HG03066 (cell line): ENCODE results near the gene RND2.

Experiments
- ATAC-seq: cut with Tn5 transposase; IDR thresholded peaks from one replicate; pipeline ENCODE4 v1.9.1; 2021; ENCODE audit warnings: low read depth; ENCODE audit not compliant: unreplicated experiment

The RND2 gene

GRCh38 chr17:43003542-43004172, 21.4 kb upstream of the RND2 start:
- no peak for ATAC-seq

DNA sequence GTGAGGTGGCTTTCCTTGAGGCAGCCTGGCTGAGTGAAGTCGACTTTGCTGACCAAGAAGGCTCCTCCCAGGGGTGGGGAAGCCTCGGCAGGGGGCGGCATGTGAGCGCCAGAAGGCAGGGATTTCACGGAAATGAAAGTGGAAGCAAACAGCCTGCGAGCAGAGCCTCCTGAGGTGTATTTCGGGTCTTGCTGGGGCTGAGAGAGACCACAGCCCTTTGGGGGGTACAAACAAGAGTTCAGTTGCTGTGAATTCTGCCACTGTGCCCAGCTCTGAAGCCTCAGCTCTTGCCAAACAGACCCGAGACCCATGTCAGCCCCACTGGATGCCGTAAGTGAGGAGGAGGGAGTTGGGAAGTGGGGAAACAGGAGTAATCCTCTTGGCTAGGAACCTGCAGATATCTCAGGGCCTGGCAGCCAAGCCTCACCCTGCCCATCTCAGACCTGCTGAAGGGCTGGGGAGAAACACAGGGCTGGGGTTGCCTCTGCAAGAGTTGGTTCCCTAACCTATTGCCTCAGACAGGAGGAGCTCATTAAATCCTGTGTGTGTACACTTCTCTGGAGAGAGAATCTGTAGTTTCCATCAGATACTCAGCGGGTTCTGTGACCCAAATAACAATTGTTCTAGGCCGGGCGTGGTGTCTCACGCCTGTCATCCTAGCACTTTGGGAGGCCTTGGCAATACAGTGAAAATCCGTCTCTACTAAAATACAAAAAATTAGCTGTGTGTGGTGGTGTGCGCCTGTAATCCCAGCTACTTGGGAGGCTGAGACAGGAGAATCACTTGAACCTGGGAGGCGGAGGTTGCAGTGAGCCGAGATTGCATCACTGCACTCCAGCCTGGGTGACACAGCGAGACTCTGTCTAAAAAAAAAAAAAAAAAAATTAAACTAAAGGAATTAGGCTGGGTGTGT, 18.1 kb upstream of the RND2 start, which contains the start of gene IFI35:
TSS of gene IFI35 (plus strand) at position 146 of the 913 bp plus-strand sequence. CDS start at position 310, 164 bp downstream.
- ATAC-seq: peak; percentile 63

- no peak for ATAC-seq
Measured at GRCh38 chr17:43010667-43011308, 14.2 kb upstream of the RND2 start.

DNA sequence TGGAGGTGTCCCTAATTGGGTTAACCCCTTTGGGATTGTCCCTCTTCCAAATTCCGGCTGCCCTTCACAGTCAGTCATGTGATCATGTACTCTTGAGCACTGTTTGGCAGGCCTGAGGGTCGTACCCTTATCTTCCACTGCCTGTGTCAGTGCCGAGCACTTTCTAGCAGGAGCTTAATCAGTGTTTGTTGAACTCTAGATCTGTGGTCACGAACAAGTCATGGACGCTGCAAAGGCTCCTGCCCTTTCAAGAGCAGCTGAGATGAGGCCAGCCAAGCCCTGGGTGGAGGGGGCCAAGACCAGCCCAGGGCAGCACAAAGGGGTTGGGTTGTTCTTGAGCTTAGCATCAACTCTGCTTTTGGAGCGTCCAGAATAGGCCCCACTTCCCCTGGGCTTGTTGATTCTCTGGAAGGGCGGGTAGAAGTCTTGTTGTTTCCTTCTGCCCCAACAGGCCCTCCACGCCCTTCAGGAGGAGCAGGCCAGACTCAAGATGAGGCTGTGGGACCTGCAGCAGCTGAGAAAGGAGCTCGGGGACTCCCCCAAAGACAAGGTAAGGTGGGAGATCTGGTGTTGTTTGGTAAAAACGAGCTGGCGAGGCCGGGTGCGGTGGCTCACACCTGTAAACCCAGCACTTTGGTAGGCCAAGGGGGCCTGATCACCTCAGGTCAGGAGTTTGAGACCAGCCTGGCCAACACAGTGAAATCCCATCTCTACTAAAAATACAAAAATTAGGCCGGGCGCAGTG, 13.1 kb upstream of the RND2 start:
- no peak for ATAC-seq

DNA sequence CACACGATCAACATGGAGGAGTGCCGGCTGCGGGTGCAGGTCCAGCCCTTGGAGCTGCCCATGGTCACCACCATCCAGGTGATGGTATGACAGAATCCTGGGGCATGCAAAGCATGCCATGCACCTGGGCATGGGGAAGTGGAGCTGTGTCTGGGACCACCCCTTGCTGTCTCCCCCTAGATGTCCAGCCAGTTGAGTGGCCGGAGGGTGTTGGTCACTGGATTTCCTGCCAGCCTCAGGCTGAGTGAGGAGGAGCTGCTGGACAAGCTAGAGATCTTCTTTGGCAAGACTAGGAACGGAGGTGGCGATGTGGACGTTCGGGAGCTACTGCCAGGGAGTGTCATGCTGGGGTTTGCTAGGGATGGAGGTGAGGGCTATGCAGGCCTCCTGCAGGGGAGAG, 11.7 kb upstream of the RND2 start:
- no peak for ATAC-seq

DNA sequence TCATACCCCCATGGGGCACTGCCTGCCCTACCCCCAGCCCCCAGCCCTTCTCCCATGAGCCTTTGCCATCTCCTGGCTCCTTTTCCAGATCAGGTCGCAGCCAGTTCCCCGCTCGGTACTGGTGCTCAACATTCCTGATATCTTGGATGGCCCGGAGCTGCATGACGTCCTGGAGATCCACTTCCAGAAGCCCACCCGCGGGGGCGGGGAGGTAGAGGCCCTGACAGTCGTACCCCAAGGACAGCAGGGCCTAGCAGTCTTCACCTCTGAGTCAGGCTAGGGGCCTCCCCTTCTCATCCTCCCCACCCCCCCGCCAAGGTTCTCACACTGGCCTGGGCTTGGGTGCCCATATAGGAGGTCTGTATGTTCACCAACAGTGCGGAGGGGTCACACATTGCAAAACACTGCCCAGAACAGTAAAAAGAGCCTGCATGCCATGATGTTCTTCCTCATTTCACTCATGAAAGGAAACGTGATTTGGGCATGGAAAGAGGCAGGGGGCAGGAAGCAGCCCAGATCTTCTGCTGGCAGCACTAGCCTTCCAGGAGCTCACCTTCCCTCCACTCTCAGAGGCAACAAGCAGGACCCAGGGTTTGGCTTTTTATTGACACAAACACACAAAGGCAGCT, 10.9 kb upstream of the RND2 start:
- ATAC-seq: no peak

- no peak for ATAC-seq
Measured at GRCh38 chr17:43014649-43015542, 10.1 kb upstream of the RND2 start.

DNA sequence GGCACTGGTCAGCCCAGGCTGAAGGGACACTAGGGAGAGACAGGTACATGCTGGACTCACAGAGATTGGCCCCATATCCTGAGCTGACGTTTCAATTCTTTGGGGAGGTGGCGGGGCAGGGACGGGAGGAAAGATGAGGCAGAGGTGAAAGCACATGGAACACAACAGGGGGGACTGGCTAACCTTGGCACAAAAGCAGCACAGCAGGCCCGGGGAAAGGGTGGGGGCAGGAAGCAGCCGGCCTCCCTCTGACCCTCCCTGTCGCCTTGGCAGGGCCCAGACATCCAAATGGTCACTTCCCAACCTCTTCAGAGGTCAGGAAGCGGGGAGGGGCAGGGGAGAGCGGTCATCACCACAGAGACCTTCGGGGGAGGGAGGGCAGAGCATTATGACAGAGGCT, 9.5 kb upstream of the RND2 start:
- no peak for ATAC-seq

DNA sequence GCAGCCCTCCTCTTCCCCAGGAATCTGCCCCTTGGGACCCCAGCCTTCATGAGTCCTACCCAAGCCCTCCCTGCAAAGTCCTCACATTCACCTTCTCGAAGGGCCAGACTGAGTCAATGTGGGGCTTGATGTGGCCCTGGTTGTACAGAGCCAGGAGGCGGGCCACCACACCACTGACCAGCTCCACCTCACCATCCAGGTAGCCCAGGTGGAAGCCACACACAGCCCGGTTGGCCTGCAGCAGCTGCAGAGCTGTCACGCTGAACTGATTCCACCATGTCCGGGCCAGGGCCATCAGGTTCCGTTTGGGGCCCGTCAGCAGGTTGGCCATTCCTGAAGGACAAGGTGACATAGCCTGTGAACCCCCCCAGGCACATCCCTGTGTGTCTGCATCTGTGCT, 8.8 kb upstream of the RND2 start:
- ATAC-seq: no peak

DNA sequence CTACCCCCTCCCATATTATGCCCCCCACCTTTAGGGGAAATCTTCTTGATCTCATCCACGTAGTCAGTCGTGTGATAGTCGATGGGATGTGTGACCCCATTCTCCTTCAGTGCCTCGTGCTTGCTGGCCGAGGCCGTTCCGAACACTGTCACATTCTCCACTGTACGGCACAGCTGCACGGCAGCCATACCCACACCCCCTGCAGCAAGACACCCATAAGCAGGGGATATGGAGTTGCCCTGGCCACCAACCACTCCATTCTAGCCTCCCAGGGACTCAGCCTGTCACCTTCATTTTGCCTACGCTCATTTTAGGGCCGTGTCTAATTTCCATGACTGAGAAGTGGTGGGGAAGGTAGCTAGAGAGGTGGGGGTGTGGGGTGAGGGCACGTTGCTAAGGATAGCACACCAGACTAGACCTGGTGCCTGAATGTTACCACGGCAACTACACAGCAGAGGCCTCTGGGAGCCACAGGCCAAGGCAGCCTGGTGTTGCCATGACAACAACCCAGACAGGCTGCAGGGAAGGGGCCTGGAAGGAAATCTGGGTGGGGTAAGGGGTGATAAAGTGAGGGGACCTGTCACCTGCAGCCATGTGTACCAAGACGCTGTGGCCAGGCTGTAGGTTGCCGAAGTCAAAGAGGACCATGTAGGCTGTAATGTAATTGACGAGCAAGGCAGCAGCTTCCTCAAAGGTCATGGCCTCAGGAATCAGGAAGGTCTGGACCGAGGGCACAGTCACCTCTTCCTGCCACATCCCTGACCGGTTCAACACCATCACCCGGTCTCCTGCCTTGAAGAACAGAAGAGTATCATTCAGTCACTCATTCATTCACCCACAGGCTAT, 6.8 kb upstream of the RND2 start:
- no peak for ATAC-seq

GRCh38 chr17:43018932-43019331, 6.1 kb upstream of the RND2 start:
- no peak for ATAC-seq

DNA sequence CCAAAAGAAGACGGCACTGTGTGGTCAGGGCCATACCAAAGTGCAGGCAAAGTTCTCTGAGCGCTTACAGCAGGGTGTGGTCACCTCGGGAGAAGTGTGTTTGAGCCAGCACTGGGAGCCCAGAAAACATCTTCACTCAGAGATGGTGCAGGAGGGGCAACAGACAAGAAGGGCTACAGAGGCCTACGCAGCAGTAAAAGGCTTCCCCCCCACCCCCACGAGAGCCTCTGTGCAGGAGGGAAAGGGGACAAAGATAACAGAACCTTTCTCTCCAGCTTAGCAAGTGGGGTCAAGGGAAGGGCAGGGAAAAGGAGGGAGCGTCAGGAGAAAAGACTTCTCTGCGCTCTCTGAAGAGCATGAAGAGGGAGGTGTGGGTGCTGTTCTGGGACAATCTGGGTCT, 5.6 kb upstream of the RND2 start:
- ATAC-seq: no peak

GRCh38 chr17:43020030-43020621, 4.9 kb upstream of the RND2 start:
- ATAC-seq: no peak

DNA sequence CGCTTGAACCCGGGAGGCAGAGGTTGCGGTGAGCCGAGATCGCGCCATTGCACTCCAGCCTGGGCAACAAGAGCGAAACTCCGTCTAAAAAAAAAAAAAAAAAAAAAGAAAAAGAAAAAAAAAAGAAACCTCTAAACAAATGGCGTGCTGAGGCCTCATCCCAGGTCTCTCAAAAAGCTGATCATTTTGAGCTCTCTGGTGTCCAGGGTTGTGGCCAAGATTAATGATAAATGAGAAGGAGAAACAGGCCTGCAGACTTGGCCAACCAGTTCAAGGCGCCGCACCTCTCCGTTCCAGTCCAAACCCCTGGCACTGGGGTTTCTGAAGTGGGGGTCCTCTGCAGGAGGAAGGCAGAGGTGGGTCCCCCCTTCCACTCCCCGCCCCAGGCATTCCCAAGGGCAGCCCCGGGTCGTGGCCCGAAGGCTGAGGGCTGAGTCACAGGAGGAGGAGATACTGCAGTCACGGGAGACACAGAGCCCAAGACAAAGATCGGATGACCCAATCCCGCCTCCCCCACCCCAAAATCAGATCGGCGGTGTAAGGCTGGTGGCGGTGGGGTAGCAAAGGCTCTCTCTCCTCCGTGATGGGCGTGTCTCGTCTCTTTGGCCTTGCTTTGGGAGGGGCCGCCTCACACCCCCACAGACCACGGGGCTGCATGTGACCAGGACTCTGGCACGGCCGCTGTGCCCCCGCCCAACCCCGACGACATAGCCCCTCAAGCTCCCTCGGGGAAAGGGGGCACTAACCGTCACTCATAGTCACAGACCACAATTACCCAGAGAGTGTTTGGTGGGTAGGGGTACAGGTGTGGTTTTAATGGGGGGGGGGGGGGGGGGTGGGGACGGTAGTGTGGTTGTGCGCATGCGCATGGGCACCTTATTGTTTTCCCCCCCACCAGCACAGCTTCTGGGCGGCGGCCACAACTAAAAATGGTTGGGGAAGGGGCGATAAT, 4.0 kb upstream of the RND2 start:
- no peak for ATAC-seq

GRCh38 chr17:43021741-43022512, 3.1 kb upstream of the RND2 start, which contains the start of gene VAT1:
VAT1 (minus strand) TSS chr17:43022385; CDS start chr17:43022322, 63 bp downstream.
- ATAC-seq: no peak

DNA sequence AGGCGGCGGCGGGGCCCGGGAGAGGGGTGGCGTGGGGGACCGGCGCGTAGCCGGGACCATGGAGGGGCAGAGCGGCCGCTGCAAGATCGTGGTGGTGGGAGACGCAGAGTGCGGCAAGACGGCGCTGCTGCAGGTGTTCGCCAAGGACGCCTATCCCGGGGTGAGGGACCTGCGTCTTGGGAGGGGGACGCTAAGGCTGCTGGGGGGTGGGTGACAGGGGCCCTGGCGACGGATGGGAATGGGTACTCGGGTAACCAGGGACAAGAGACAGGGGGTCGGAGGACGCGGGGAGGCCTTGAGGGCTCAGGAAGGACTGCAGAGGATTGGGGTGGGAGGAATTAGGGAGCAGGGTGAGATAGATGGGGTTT, 243 bp downstream of the RND2 start:
- no peak for ATAC-seq
